ENCODE measurements around the gene CT45A2.
"Not testable (repeated sequence)": the region's sequence is repeated elsewhere in the genome, so short reads cannot be mapped to it uniquely, and the experiment has no call there.

Gene CT45A2, protein sequence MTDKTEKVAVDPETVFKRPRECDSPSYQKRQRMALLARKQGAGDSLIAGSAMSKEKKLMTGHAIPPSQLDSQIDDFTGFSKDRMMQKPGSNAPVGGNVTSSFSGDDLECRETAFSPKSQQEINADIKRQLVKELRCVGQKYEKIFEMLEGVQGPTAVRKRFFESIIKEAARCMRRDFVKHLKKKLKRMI

DNA sequence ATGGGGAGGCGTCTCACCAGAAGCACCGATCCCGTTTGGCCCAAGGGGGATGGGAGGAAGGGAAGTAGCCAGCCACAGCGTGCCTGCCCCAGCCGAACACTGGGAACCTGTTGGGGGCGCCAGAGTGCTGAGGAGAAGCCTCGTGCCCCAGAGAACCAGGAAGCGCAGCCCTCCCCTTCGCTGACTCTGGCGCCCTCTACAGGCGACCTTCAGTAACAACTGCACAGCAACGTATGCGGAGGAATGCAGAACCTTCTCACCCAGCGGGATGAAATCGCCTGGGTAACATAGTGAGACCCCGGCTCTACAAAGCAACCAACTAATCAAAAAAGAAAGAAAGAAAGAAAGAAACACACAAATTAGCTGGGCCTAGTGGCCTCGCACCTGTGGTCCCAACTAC lies at the start of gene CT45A2:
TSS of gene CT45A2 (minus strand) at position 101 of the 400 bp plus-strand sequence. CDS start 3,747 bp downstream, outside the sequence.
- not testable (repeated sequence) for H3K27me3 ChIP-seq (ENCODE audit: insufficient read depth, low read length, poor library complexity); H2AFZ ChIP-seq (ENCODE audit: low read depth, low read length); H3K9me3 ChIP-seq (ENCODE audit: insufficient read depth, low read length, severe bottlenecking); H3K4me2 ChIP-seq (ENCODE audit: insufficient read depth, low read length); H3K36me3 ChIP-seq (ENCODE audit: insufficient read depth, low read length); H3K79me2 ChIP-seq (ENCODE audit: insufficient read depth, low read length); H4K20me1 ChIP-seq (ENCODE audit: insufficient read depth, low read length); H3K4me1 ChIP-seq (ENCODE audit: insufficient read depth, low read length); H3K27ac ChIP-seq (ENCODE audit: low read length); H3K9ac ChIP-seq (ENCODE audit: low read depth, low read length); H3K4me3 ChIP-seq (ENCODE audit: low read depth in 1 of 2, low read length in 2 of 2); ATAC-seq (ENCODE audit: insufficient read depth, low read depth); DNase-seq

DNA sequence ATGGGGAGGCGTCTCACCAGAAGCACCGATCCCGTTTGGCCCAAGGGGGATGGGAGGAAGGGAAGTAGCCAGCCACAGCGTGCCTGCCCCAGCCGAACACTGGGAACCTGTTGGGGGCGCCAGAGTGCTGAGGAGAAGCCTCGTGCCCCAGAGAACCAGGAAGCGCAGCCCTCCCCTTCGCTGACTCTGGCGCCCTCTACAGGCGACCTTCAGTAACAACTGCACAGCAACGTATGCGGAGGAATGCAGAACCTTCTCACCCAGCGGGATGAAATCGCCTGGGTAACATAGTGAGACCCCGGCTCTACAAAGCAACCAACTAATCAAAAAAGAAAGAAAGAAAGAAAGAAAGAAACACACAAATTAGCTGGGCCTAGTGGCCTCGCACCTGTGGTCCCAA lies 34.6 kb upstream of the CT45A2 start, which contains the start of gene CT45A8:
TSS of gene CT45A8 (minus strand) at position 101 of the 400 bp plus-strand sequence. CDS start 3,755 bp downstream, outside the sequence.
- DNase-seq; H3K27me3 ChIP-seq (ENCODE audit: insufficient read depth, low read length, poor library complexity); ATAC-seq (ENCODE audit: insufficient read depth, low read depth); H3K4me2 ChIP-seq (ENCODE audit: insufficient read depth, low read length); H3K36me3 ChIP-seq (ENCODE audit: insufficient read depth, low read length); H4K20me1 ChIP-seq (ENCODE audit: insufficient read depth, low read length); H3K79me2 ChIP-seq (ENCODE audit: insufficient read depth, low read length); H3K27ac ChIP-seq (ENCODE audit: low read length); H3K4me1 ChIP-seq (ENCODE audit: insufficient read depth, low read length); H3K4me3 ChIP-seq (ENCODE audit: low read depth in 1 of 2, low read length in 2 of 2); H3K9ac ChIP-seq (ENCODE audit: low read depth, low read length); H2AFZ ChIP-seq (ENCODE audit: low read depth, low read length); H3K9me3 ChIP-seq (ENCODE audit: insufficient read depth, low read length, severe bottlenecking): not testable (repeated sequence)

DNA sequence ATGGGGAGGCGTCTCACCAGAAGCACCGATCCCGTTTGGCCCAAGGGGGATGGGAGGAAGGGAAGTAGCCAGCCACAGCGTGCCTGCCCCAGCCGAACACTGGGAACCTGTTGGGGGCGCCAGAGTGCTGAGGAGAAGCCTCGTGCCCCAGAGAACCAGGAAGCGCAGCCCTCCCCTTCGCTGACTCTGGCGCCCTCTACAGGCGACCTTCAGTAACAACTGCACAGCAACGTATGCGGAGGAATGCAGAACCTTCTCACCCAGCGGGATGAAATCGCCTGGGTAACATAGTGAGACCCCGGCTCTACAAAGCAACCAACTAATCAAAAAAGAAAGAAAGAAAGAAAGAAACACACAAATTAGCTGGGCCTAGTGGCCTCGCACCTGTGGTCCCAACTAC lies 17.4 kb upstream of the CT45A2 start, which contains the start of gene CT45A7:
TSS of gene CT45A7 (minus strand) at position 101 of the 400 bp plus-strand sequence. CDS start 3,747 bp downstream, outside the sequence.
- H3K27ac ChIP-seq (ENCODE audit: low read length); H2AFZ ChIP-seq (ENCODE audit: low read depth, low read length); H4K20me1 ChIP-seq (ENCODE audit: insufficient read depth, low read length); H3K27me3 ChIP-seq (ENCODE audit: insufficient read depth, low read length, poor library complexity); H3K4me2 ChIP-seq (ENCODE audit: insufficient read depth, low read length); DNase-seq; ATAC-seq (ENCODE audit: insufficient read depth, low read depth); H3K4me3 ChIP-seq (ENCODE audit: low read depth in 1 of 2, low read length in 2 of 2); H3K9me3 ChIP-seq (ENCODE audit: insufficient read depth, low read length, severe bottlenecking); H3K36me3 ChIP-seq (ENCODE audit: insufficient read depth, low read length); H3K9ac ChIP-seq (ENCODE audit: low read depth, low read length); H3K4me1 ChIP-seq (ENCODE audit: insufficient read depth, low read length); H3K79me2 ChIP-seq (ENCODE audit: insufficient read depth, low read length): not testable (repeated sequence)

DNA sequence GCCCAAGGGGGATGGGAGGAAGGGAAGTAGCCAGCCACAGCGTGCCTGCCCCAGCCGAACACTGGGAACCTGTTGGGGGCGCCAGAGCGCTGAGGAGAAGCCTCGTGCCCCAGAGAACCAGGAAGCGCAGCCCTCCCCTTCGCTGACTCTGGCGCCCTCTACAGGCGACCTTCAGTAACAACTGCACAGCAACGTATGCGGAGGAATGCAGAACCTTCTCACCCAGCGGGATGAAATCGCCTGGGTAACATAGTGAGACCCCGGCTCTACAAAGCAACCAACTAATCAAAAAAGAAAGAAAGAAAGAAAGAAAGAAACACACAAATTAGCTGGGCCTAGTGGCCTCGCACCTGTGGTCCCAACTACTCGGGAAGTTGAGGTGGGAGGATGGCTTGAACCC lies 17.1 kb downstream of the CT45A2 start, which contains the start of gene CT45A6:
TSS of gene CT45A6 (minus strand) at position 101 of the 400 bp plus-strand sequence. CDS start 3,794 bp downstream, outside the sequence.
- not testable (repeated sequence) for H3K4me3 ChIP-seq (ENCODE audit: low read depth in 1 of 2, low read length in 2 of 2); H3K4me2 ChIP-seq (ENCODE audit: insufficient read depth, low read length); H3K36me3 ChIP-seq (ENCODE audit: insufficient read depth, low read length); DNase-seq; ATAC-seq (ENCODE audit: insufficient read depth, low read depth); H3K27me3 ChIP-seq (ENCODE audit: insufficient read depth, low read length, poor library complexity); H3K27ac ChIP-seq (ENCODE audit: low read length); H2AFZ ChIP-seq (ENCODE audit: low read depth, low read length); H3K79me2 ChIP-seq (ENCODE audit: insufficient read depth, low read length); H4K20me1 ChIP-seq (ENCODE audit: insufficient read depth, low read length); H3K9ac ChIP-seq (ENCODE audit: low read depth, low read length); H3K4me1 ChIP-seq (ENCODE audit: insufficient read depth, low read length); H3K9me3 ChIP-seq (ENCODE audit: insufficient read depth, low read length, severe bottlenecking)

DNA sequence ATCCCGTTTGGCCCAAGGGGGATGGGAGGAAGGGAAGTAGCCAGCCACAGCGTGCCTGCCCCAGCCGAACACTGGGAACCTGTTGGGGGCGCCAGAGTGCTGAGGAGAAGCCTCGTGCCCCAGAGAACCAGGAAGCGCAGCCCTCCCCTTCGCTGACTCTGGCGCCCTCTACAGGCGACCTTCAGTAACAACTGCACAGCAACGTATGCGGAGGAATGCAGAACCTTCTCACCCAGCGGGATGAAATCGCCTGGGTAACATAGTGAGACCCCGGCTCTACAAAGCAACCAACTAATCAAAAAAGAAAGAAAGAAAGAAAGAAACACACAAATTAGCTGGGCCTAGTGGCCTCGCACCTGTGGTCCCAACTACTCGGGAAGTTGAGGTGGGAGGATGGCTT lies 34.4 kb downstream of the CT45A2 start, which contains the start of gene CT45A5:
TSS of gene CT45A5 (minus strand) at position 101 of the 400 bp plus-strand sequence. CDS start 3,774 bp downstream, outside the sequence.
- not testable (repeated sequence) for H3K79me2 ChIP-seq (ENCODE audit: insufficient read depth, low read length); H3K36me3 ChIP-seq (ENCODE audit: insufficient read depth, low read length); H3K4me1 ChIP-seq (ENCODE audit: insufficient read depth, low read length); H3K27ac ChIP-seq (ENCODE audit: low read length); H3K9me3 ChIP-seq (ENCODE audit: insufficient read depth, low read length, severe bottlenecking); H3K9ac ChIP-seq (ENCODE audit: low read depth, low read length); H3K4me2 ChIP-seq (ENCODE audit: insufficient read depth, low read length); H2AFZ ChIP-seq (ENCODE audit: low read depth, low read length); H3K4me3 ChIP-seq (ENCODE audit: low read depth in 1 of 2, low read length in 2 of 2); DNase-seq; ATAC-seq (ENCODE audit: insufficient read depth, low read depth); H4K20me1 ChIP-seq (ENCODE audit: insufficient read depth, low read length); H3K27me3 ChIP-seq (ENCODE audit: insufficient read depth, low read length, poor library complexity)

GRCh38 chrX:135768091-135768490 lies 51.7 kb downstream of the CT45A2 start, which contains the start of gene CT45A3:
Gene CT45A3 (minus strand): TSS chrX:135768191. CDS start chrX:135764444, 3,747 bp downstream.
- H4K20me1 ChIP-seq (ENCODE audit: insufficient read depth, low read length); H3K27me3 ChIP-seq (ENCODE audit: insufficient read depth, low read length, poor library complexity); H3K36me3 ChIP-seq (ENCODE audit: insufficient read depth, low read length); H3K4me2 ChIP-seq (ENCODE audit: insufficient read depth, low read length); DNase-seq; H3K9me3 ChIP-seq (ENCODE audit: insufficient read depth, low read length, severe bottlenecking); H3K9ac ChIP-seq (ENCODE audit: low read depth, low read length); H3K4me3 ChIP-seq (ENCODE audit: low read depth in 1 of 2, low read length in 2 of 2); ATAC-seq (ENCODE audit: insufficient read depth, low read depth); H3K79me2 ChIP-seq (ENCODE audit: insufficient read depth, low read length); H2AFZ ChIP-seq (ENCODE audit: low read depth, low read length); H3K27ac ChIP-seq (ENCODE audit: low read length); H3K4me1 ChIP-seq (ENCODE audit: insufficient read depth, low read length): not testable (repeated sequence)
